Activated T-cell treated with anti-CD3 and anti-CD28 coated beads, Interleukin-2, amount 50 U/mL, for 72 hours (primary cell): ENCODE results near the gene VPS35L. TPM values are rescaled to one million over a fixed set of nuclear protein-coding genes. Genes with fewer than 3 reads are reported as not detected.
"Not testable (repeated sequence)": the region's sequence is repeated elsewhere in the genome, so short reads cannot be mapped to it uniquely, and the experiment has no call there.

Experiments used
- ATAC-seq, 2 donors: fragments of 150-1000 bp; cut with Tn5 transposase; replicated peaks in 1 of 2; 2 replicates each; pipeline ENCODE4 v1.10.0; 2021; ENCODE audit warnings: moderate library complexity in 2 of 2, mild to moderate bottlenecking in 1 of 2
- DNase-seq, 2 donors: peaks; one replicate each; pipeline ENCODE4 v3.0.0; 2021 to 2022; ENCODE audit warnings: mixed read lengths in 1 of 2
- H3K27ac Mint-ChIP-seq: one replicate; pipeline ENCODE4 v1.8.0; 2022; ENCODE audit warnings: mild to moderate bottlenecking, moderate library complexity, mixed read lengths
- H3K27me3 Mint-ChIP-seq: one replicate; pipeline ENCODE4 v1.8.0; 2022; ENCODE audit warnings: low read depth, mixed read lengths
- H3K36me3 Mint-ChIP-seq, 2 donors: one replicate each; pipeline ENCODE4 v1.8.0; 2022; ENCODE audit warnings: mixed read lengths in 2 of 2, mild to moderate bottlenecking in 1 of 2; ENCODE audit not compliant: insufficient read depth in 2 of 2
- H3K4me1 Mint-ChIP-seq: one replicate; pipeline ENCODE4 v1.8.0; 2022; ENCODE audit warnings: low read depth, mixed read lengths
- H3K4me3 Mint-ChIP-seq, 2 donors: one replicate each; pipeline ENCODE4 v1.8.0; 2022; ENCODE audit warnings: mild to moderate bottlenecking in 2 of 2, mixed read lengths in 2 of 2, moderate library complexity in 2 of 2
- H3K9me3 Mint-ChIP-seq, 2 donors: one replicate each; pipeline ENCODE4 v1.8.0; 2022; ENCODE audit warnings: mixed read lengths in 2 of 2
- total RNA-seq, 2 donors: library from RNA; stranded (reverse); gene quantifications; one replicate each; pipeline ENCODE4 v1.2.3, GENCODE V29; 2022

VPS35L gene
- total RNA-seq, 2 donors from 2014 or later: 46.5 to 57.8 TPM

- H3K9me3 Mint-ChIP-seq: no peaks in the 10 kb centered on the region
- H3K27me3 Mint-ChIP-seq: no peaks in the 10 kb centered on the region
- no peak for ATAC-seq
- H3K27ac Mint-ChIP-seq: no peak overlapping the region
- H3K36me3 Mint-ChIP-seq: peaks cover 7 to 15% of the 10 kb centered on the region in 2 donors
- no peak for DNase-seq
- H3K4me1 Mint-ChIP-seq: peaks cover 17% of the 10 kb centered on the region
- H3K4me3 Mint-ChIP-seq: no peak overlapping the region
These were observed 154.8 kb downstream of the VPS35L start for GRCh38 chr16:19710191-19710908.

DNA sequence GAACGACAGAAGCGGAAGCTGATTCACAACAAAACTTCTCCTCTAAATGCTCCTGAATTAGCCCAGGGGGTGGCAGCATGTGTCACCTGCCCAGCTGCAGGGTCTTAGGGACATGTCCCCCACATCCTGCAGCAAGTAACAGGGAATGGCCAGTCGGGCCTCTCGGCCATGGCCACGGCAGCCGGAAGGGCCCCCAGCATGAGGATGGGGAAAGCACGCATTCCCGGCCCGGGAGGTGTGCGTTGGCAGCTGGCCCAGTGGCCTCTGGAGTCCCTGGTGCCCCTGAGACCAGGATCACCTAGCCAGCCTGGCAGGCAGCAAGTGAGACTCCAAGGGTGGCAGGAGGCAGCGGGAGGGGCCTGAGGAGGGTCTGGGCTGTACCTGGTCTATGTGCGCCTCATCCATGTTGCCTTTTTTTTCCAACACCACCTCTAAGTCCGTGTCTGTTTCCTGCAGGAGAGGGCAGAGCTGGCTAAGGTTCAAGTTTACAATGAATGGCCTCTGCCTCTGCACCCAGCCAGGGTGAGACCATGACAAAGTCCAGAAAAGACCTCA is 155.6 kb downstream of the VPS35L start:
- Mint-ChIP-seq H3K36me3 (peaks cover 7 to 12% of the 10 kb centered on the region in 2 donors), H3K4me3 (no peak overlapping the region), H3K27me3 (no peaks in the 10 kb centered on the region), H3K9me3 (no peaks in the 10 kb centered on the region), H3K4me1 (peaks cover 24% of the 10 kb centered on the region), H3K27ac (no peak overlapping the region)
- DNase-seq (no peak), ATAC-seq (no peak)

- Mint-ChIP-seq H3K36me3 (peaks cover 5 to 12% of the 10 kb centered on the region in 2 donors), H3K27ac (no peak overlapping the region), H3K4me3 (no peak overlapping the region), H3K9me3 (no peaks in the 10 kb centered on the region), H3K27me3 (no peaks in the 10 kb centered on the region), H3K4me1 (peaks cover 30% of the 10 kb centered on the region)
- no peak for ATAC-seq
- DNase-seq: no peak
These were observed 156.1 kb downstream of the VPS35L start for GRCh38 chr16:19711643-19712042.

GRCh38 chr16:19712418-19713058 is 157.0 kb downstream of the VPS35L start:
- no peak overlapping the region for H3K27ac Mint-ChIP-seq
- no peaks in the 10 kb centered on the region for H3K9me3 Mint-ChIP-seq
- DNase-seq (no peak), ATAC-seq (no peak)
- peaks cover 38% of the 10 kb centered on the region for H3K4me1 Mint-ChIP-seq
- H3K36me3 Mint-ChIP-seq: peaks cover 5 to 12% of the 10 kb centered on the region in 2 donors
- no peak overlapping the region for H3K4me3 Mint-ChIP-seq
- no peaks in the 10 kb centered on the region for H3K27me3 Mint-ChIP-seq

DNA sequence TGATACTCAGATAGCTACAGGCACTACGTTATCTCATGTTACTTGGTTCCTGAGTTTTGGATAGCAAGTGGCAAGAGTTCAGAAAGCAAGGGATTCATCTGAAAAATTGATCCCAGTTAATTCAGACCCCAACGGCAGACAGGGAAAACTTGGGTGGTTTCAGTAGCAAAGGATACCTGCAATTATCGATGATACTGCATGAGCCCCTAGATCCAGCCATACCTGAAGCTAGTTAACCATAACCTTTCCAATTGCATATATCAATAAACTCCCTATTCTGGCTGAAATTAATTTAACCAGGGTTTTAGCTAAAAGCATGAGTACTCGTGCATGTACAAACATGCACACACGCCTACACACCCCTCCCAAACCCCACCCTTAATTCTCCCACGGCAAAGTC is 158.2 kb downstream of the VPS35L start:
- Mint-ChIP-seq H3K27ac (no peak overlapping the region), H3K4me1 (peaks cover 38% of the 10 kb centered on the region), H3K9me3 (no peaks in the 10 kb centered on the region), H3K27me3 (no peaks in the 10 kb centered on the region), H3K36me3 (peaks cover 5 to 12% of the 10 kb centered on the region in 2 donors), H3K4me3 (no peak overlapping the region)
- ATAC-seq (no peak), DNase-seq (no peak)

GRCh38 chr16:19715566-19715965 is 160.1 kb downstream of the VPS35L start:
- no peak overlapping the region for H3K4me3 Mint-ChIP-seq
- DNase-seq (no peak), ATAC-seq (no peak)
- peak overlapping the region; percentile 34 for H3K27ac Mint-ChIP-seq
- H3K9me3 Mint-ChIP-seq: no peaks in the 10 kb centered on the region
- H3K4me1 Mint-ChIP-seq: peaks cover 45% of the 10 kb centered on the region
- H3K36me3 Mint-ChIP-seq: peaks cover 5 to 9% of the 10 kb centered on the region in 2 donors
- H3K27me3 Mint-ChIP-seq: no peaks in the 10 kb centered on the region

DNA sequence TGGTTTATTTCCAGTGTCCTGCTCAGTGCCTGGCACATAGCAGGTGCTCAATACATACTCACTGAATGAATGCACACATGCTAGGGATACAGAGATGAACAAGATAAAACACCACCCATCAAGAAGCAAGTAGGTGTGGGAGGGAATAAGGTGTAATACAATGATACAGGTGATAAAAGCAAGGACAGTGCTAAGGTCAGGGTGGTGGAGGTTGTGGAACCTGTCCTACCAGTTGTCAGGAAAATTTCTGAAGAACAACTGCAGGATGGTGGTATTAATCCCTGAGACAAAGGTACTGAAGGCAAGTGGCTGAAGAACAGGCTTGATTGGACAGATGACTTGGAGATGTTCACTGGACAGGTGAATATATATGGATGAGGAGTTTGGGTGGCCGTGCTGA is 160.7 kb downstream of the VPS35L start:
- peak overlapping the region; percentile 92 to 95 for H3K4me3 Mint-ChIP-seq
- H3K36me3 Mint-ChIP-seq: peaks cover 5 to 9% of the 10 kb centered on the region in 2 donors
- DNase-seq (no peak), ATAC-seq (no peak)
- peak overlapping the region; percentile 31 for H3K27ac Mint-ChIP-seq
- no peaks in the 10 kb centered on the region for H3K27me3 Mint-ChIP-seq
- H3K4me1 Mint-ChIP-seq: peaks cover 45% of the 10 kb centered on the region
- H3K9me3 Mint-ChIP-seq: no peaks in the 10 kb centered on the region

DNA sequence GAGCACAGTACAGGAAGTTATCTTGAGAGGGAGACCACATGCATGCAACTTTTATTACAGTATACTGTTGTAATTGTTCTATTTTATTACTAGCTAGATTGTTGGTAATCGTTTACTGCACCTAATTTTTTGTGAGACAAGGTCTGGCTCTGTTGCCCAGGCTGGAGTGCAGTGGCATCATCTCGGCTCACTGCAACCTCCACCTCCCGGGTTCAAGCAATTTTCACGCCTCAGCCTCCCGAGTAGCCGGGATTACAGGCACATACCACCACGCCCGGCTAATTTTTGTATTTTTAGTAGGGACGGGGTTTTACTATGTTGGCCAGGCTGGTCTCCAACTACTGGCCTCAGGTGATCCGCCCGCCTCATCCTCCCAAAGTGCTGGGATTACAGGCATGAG is 161.2 kb downstream of the VPS35L start:
- not testable (repeated sequence) for H3K9me3 Mint-ChIP-seq, H3K36me3 Mint-ChIP-seq, H3K27me3 Mint-ChIP-seq, ATAC-seq, DNase-seq
- H3K4me3 Mint-ChIP-seq: peak overlapping the region; percentile 92 to 95
- H3K4me1 Mint-ChIP-seq: peaks cover 41% of the 10 kb centered on the region
- H3K27ac Mint-ChIP-seq: peak overlapping the region; percentile 76

- Mint-ChIP-seq H3K27me3 (no peaks in the 10 kb centered on the region), H3K36me3 (peaks cover 3 to 7% of the 10 kb centered on the region in 2 donors), H3K4me1 (peaks cover 39% of the 10 kb centered on the region), H3K27ac (peak overlapping the region; percentile 76), H3K9me3 (no peaks in the 10 kb centered on the region), H3K4me3 (peak overlapping the region; percentile 92 to 95)
- no peak for DNase-seq
- ATAC-seq: no peak
These were observed 161.8 kb downstream of the VPS35L start for GRCh38 chr16:19717314-19717713.

- Mint-ChIP-seq H3K4me3 (peak within 1 kb of the TSS; percentile 92 to 95), H3K27ac (peak within 1 kb of the TSS; percentile 85), H3K36me3 (peaks cover 3 to 7% of the 10 kb centered on the region in 2 donors), H3K9me3 (no peaks in the 10 kb centered on the region), H3K27me3 (no peaks in the 10 kb centered on the region), H3K4me1 (peaks cover 39% of the 10 kb centered on the region)
- ATAC-seq: peak; percentile 96
- DNase-seq: peak; percentile 93 to 95
These were observed 162.5 kb downstream of the VPS35L start, which contains the start of the genes IQCK and KNOP1 for GRCh38 chr16:19717741-19718623. IQCK (plus strand) TSS chr16:19718271; CDS start chr16:19718307, 36 bp downstream. KNOP1 (minus strand) TSS chr16:19718227; CDS start chr16:19715035, 3,192 bp downstream.

GRCh38 chr16:19718624-19718965 is 163.1 kb downstream of the VPS35L start:
- Mint-ChIP-seq H3K27ac (no peak overlapping the region), H3K9me3 (no peaks in the 10 kb centered on the region), H3K4me1 (peaks cover 39% of the 10 kb centered on the region), H3K4me3 (peak overlapping the region; percentile 92 to 95), H3K27me3 (no peaks in the 10 kb centered on the region), H3K36me3 (peaks cover 3 to 7% of the 10 kb centered on the region in 2 donors)
- ATAC-seq: peak in 1 of 2 donors; percentile 1
- no peak for DNase-seq

- Mint-ChIP-seq H3K27ac (no peak overlapping the region), H3K4me3 (no peak overlapping the region), H3K27me3 (no peaks in the 10 kb centered on the region), H3K4me1 (peaks cover 7% of the 10 kb centered on the region), H3K9me3 (no peaks in the 10 kb centered on the region), H3K36me3 (no peaks in the 10 kb centered on the region)
- DNase-seq (no peak), ATAC-seq (no peak)
These were observed 166.9 kb downstream of the VPS35L start for GRCh38 chr16:19722269-19722952.
